Prostate gland (tissue), 2 donors: ENCODE measurements around the gene TSPAN15.

ENCODE experiments used
- POLR2AphosphoS5 ChIP-seq: sonication (generic); formaldehyde crosslinking; IDR thresholded peaks from one replicate; pipeline ENCODE4 v1.6.1; 2017; ENCODE audit warnings: antibody characterized with exemption
- TF ChIP-seq, protein P1 (sequence below), 4 experiments: fragments of 200-600 bp in 2 of 4; fragments of 450-650 bp in 2 of 4; sonication (generic) in 2 of 4; IDR thresholded peaks; 1 replicate in 3 of 4; 2 replicates in 1 of 4; pipeline ENCODE4 v1.5.1; 2016 to 2019; ENCODE audit warnings: antibody characterized with exemption in 4 of 4, mild to moderate bottlenecking in 2 of 4, moderate library complexity in 2 of 4

GRCh38 chr10:69469976-69470375 lies 18.7 kb downstream of the TSPAN15 start:
- TF ChIP-seq POLR2AphosphoS5: no peak
- TF ChIP-seq, protein P1, sequence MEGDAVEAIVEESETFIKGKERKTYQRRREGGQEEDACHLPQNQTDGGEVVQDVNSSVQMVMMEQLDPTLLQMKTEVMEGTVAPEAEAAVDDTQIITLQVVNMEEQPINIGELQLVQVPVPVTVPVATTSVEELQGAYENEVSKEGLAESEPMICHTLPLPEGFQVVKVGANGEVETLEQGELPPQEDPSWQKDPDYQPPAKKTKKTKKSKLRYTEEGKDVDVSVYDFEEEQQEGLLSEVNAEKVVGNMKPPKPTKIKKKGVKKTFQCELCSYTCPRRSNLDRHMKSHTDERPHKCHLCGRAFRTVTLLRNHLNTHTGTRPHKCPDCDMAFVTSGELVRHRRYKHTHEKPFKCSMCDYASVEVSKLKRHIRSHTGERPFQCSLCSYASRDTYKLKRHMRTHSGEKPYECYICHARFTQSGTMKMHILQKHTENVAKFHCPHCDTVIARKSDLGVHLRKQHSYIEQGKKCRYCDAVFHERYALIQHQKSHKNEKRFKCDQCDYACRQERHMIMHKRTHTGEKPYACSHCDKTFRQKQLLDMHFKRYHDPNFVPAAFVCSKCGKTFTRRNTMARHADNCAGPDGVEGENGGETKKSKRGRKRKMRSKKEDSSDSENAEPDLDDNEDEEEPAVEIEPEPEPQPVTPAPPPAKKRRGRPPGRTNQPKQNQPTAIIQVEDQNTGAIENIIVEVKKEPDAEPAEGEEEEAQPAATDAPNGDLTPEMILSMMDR (IDR thresholded peaks at IDR 0.05): no peak
